Astrocyte (in vitro differentiated cells and primary cell): ENCODE results near the gene TNXB. TPM values are rescaled to one million over a fixed set of nuclear protein-coding genes. Genes with fewer than 3 reads are reported as not detected.

Experiments used
- DNase-seq: peaks from one replicate; pipeline ENCODE4 v3.0.0-alpha.2; 2010; ENCODE audit warnings: low read depth
- FAIRE-seq: peaks from 2 replicates; lab custom pipeline; 2011; peaks lifted over from hg19 to GRCh38; lab: Jason Lieb, UNC
- H2AFZ ChIP-seq: 2 replicates; pipeline ENCODE4 v1.6.0; 2012; ENCODE audit warnings: low read depth, low read length, inconsistent platforms
- H3K27ac ChIP-seq: 2 replicates; pipeline ENCODE4 v1.5.1; 2011; ENCODE audit warnings: low read depth, low read length, inconsistent platforms
- H3K27me3 ChIP-seq: 2 replicates; pipeline ENCODE4 v1.6.0; 2011; ENCODE audit warnings: low read length, inconsistent platforms; ENCODE audit not compliant: insufficient read depth
- H3K36me3 ChIP-seq: 2 replicates; pipeline ENCODE4 v1.5.1; 2011; ENCODE audit warnings: low read length, inconsistent platforms; ENCODE audit not compliant: insufficient read depth
- H3K4me1 ChIP-seq: 2 replicates; pipeline ENCODE4 v1.5.1; 2011; ENCODE audit warnings: low read length, inconsistent platforms; ENCODE audit not compliant: insufficient read depth
- H3K4me2 ChIP-seq: 2 replicates; pipeline ENCODE4 v1.6.0; 2012; ENCODE audit warnings: low read length, inconsistent platforms
- H3K4me3 ChIP-seq: 2 replicates; pipeline ENCODE4 v1.5.1; 2011; ENCODE audit warnings: low read depth, mild to moderate bottlenecking, low read length, inconsistent platforms; ENCODE audit not compliant: insufficient read depth
- H3K79me2 ChIP-seq: 2 replicates; pipeline ENCODE4 v1.6.0; 2012; ENCODE audit warnings: mild to moderate bottlenecking, low read length, inconsistent platforms; ENCODE audit not compliant: insufficient read depth
- H3K9ac ChIP-seq: 2 replicates; pipeline ENCODE4 v1.6.0; 2012; ENCODE audit warnings: mild to moderate bottlenecking, low read length, inconsistent platforms
- H3K9me3 ChIP-seq: 2 replicates; pipeline ENCODE4 v1.5.1; 2012; ENCODE audit warnings: low read depth, mild to moderate bottlenecking, low read length, inconsistent platforms; ENCODE audit not compliant: insufficient read depth
- H4K20me1 ChIP-seq: 2 replicates; pipeline ENCODE4 v1.6.0; 2012; ENCODE audit warnings: low read length, inconsistent platforms; ENCODE audit not compliant: insufficient read depth
- H3K27ac Mint-ChIP-seq: one replicate; pipeline ENCODE4 v1.8.0; 2021; ENCODE audit warnings: mild to moderate bottlenecking, mixed read lengths; ENCODE audit not compliant: unreplicated experiment
- H3K27me3 Mint-ChIP-seq: one replicate; pipeline ENCODE4 v1.8.0; 2021; ENCODE audit warnings: low read depth, mixed read lengths; ENCODE audit not compliant: unreplicated experiment
- H3K36me3 Mint-ChIP-seq: one replicate; pipeline ENCODE4 v1.8.0; 2021; ENCODE audit warnings: low read depth, mixed read lengths; ENCODE audit not compliant: unreplicated experiment
- H3K4me1 Mint-ChIP-seq: one replicate; pipeline ENCODE4 v1.8.0; 2021; ENCODE audit warnings: low read depth, mixed read lengths; ENCODE audit not compliant: unreplicated experiment
- H3K4me3 Mint-ChIP-seq: one replicate; pipeline ENCODE4 v1.8.0; 2021; ENCODE audit warnings: mild to moderate bottlenecking, moderate library complexity, mixed read lengths; ENCODE audit not compliant: unreplicated experiment
- H3K9me3 Mint-ChIP-seq: one replicate; pipeline ENCODE4 v1.8.0; 2021; ENCODE audit warnings: mild to moderate bottlenecking, mixed read lengths; ENCODE audit not compliant: unreplicated experiment
- EZH2 ChIP-seq: IDR thresholded peaks from 2 replicates; pipeline ENCODE4 v1.6.1; 2012; ENCODE audit warnings: mild to moderate bottlenecking, low read length, inconsistent platforms; ENCODE audit not compliant: insufficient read depth
- total RNA-seq: library from RNA; stranded (reverse); gene quantifications from 2 replicates; pipeline ENCODE4 v1.2.1, GENCODE V29; 2021
- TF ChIP-seq, protein P1 (sequence below): IDR thresholded peaks from 2 replicates; pipeline ENCODE4 v1.5.1; 2011; ENCODE audit warnings: low read depth, mild to moderate bottlenecking, inconsistent platforms, low read length, moderate library complexity; ENCODE audit not compliant: insufficient read depth

Gene TNXB
- total RNA-seq, 1 donor from 2014 or later: 2.3 TPM

DNA sequence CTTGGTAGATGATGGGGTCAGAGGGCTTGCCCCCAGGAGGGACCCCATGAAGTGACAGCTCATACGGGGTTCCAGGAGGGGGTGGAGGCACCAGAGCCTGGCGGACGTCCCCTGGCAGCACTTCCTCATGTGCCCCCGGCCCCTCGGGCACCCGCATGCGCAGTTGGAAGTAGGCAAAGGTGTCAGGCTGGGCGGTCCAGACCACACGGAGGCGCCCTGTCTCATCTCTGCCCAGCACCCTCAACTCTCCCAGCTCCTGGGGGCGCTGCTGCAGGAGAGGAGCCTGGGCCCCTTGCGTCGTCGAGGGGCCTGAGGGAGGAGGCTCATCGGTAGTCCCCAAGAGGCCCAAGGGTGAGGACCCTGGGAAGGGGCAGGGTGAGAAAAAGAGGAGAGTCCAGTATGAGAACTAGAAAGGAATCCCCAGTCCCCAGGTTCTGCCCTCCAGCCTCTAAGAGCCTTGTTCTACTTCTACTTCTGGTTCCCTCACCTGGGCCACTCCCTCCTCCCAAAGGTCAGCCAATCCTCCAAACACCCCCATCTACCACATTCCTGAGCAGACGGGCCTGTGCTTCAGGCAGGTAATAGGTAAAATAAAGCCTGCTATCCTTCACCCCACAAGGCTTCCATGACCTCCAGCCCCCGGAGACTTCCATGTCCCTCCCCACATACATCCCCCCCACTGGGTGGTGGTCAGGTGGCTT is 23.2 kb downstream of the TNXB start:
- Mint-ChIP-seq H3K27me3 (peaks cover 82% of the 10 kb centered on the region), H3K27ac (no peak overlapping the region), H3K4me1 (peaks cover 11% of the 10 kb centered on the region), H3K4me3 (no peak overlapping the region), H3K9me3 (peaks cover 5% of the 10 kb centered on the region), H3K36me3 (peaks cover 2% of the 10 kb centered on the region)
- peaks cover 38% of the 10 kb centered on the region for H3K4me1 ChIP-seq
- H2AFZ ChIP-seq: no peak overlapping the region
- peaks cover 64% of the 10 kb centered on the region for H3K27me3 ChIP-seq
- H3K4me2 ChIP-seq: peak overlapping the region; percentile 10
- FAIRE-seq (no peak), DNase-seq (no peak)
- no peaks in the 10 kb centered on the region for H3K36me3 ChIP-seq
- H3K4me3 ChIP-seq: no peak overlapping the region
- no peak overlapping the region for H3K9ac ChIP-seq
- no peaks in the 10 kb centered on the region for H3K9me3 ChIP-seq
- peaks cover 43% of the 10 kb centered on the region for H4K20me1 ChIP-seq
- TF ChIP-seq, protein P1, sequence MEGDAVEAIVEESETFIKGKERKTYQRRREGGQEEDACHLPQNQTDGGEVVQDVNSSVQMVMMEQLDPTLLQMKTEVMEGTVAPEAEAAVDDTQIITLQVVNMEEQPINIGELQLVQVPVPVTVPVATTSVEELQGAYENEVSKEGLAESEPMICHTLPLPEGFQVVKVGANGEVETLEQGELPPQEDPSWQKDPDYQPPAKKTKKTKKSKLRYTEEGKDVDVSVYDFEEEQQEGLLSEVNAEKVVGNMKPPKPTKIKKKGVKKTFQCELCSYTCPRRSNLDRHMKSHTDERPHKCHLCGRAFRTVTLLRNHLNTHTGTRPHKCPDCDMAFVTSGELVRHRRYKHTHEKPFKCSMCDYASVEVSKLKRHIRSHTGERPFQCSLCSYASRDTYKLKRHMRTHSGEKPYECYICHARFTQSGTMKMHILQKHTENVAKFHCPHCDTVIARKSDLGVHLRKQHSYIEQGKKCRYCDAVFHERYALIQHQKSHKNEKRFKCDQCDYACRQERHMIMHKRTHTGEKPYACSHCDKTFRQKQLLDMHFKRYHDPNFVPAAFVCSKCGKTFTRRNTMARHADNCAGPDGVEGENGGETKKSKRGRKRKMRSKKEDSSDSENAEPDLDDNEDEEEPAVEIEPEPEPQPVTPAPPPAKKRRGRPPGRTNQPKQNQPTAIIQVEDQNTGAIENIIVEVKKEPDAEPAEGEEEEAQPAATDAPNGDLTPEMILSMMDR: no peak
- no peak for TF ChIP-seq EZH2
- no peaks in the 10 kb centered on the region for H3K79me2 ChIP-seq
- no peak overlapping the region for H3K27ac ChIP-seq

DNA sequence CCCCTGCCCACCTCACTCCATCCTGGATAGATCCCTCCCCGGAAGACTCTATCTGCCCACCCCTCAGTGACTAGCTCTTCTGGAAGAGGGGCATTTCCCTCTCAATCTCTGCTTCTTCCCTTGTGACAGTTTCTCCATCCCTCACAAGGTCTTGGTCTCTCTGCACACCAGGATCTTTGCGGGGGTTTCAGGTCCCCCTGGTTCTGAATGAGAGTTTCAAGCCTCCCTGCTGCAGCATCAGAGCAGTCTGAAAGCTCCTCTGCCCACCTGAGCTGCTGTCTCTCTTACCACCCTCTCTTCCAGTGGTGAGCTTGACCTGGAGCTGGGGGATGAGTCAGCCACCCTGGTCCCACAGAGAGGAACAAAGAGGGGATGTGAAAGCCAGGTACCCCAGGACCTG is 24.4 kb downstream of the TNXB start:
- H3K4me1 Mint-ChIP-seq: peaks cover 18% of the 10 kb centered on the region
- H3K4me1 ChIP-seq: peaks cover 42% of the 10 kb centered on the region

More for the DNA sequence above, 24.4 kb downstream of the TNXB start:
- Mint-ChIP-seq H3K36me3 (no peaks in the 10 kb centered on the region), H3K27ac (no peak overlapping the region), H3K9me3 (peaks cover 5% of the 10 kb centered on the region), H3K4me3 (no peak overlapping the region), H3K27me3 (peaks cover 80% of the 10 kb centered on the region)
- no peak overlapping the region for H3K4me2 ChIP-seq
- DNase-seq (no peak), FAIRE-seq (no peak)
- H3K9ac ChIP-seq: no peak overlapping the region
- peaks cover 40% of the 10 kb centered on the region for H4K20me1 ChIP-seq
- no peak overlapping the region for H3K4me3 ChIP-seq
- no peaks in the 10 kb centered on the region for H3K79me2 ChIP-seq
- no peak overlapping the region for H3K27ac ChIP-seq
- H2AFZ ChIP-seq: no peak overlapping the region
- no peaks in the 10 kb centered on the region for H3K9me3 ChIP-seq
- TF ChIP-seq, protein P1: no peak
- TF ChIP-seq EZH2: no peak
- H3K36me3 ChIP-seq: no peaks in the 10 kb centered on the region
- H3K27me3 ChIP-seq: peaks cover 58% of the 10 kb centered on the region
